Keratinocyte (primary cell): ENCODE measurements around the gene HSH2D. TPM values are rescaled to one million over a fixed set of nuclear protein-coding genes. Genes with fewer than 3 reads are reported as not detected.
"Not testable (repeated sequence)": the region's sequence is repeated elsewhere in the genome, so short reads cannot be mapped to it uniquely, and the experiment has no call there.

ENCODE experiments used
- DNase-seq: peaks from one replicate; pipeline ENCODE4 v3.0.0-alpha.2; 2011; ENCODE audit warnings: low read depth, missing footprints, low spot score
- FAIRE-seq: peaks from 2 replicates; lab custom pipeline; 2011; peaks lifted over from hg19 to GRCh38; lab: Jason Lieb, UNC
- H2AFZ ChIP-seq: 2 replicates; pipeline ENCODE4 v1.6.0; 2012; ENCODE audit warnings: low read length, control low read depth, inconsistent platforms; ENCODE audit not compliant: control insufficient read depth
- H3K27ac ChIP-seq: 2 replicates; pipeline ENCODE4 v1.5.1; 2011; ENCODE audit warnings: low read length; ENCODE audit not compliant: control insufficient read depth, insufficient read depth
- H3K27me3 ChIP-seq: 3 replicates; pipeline ENCODE4 v1.6.0; 2011; ENCODE audit warnings: low read length; ENCODE audit not compliant: control insufficient read depth, insufficient read depth; ENCODE audit errors: extremely low read depth
- H3K36me3 ChIP-seq, 2 experiments: 2 replicates in 1 of 2; 3 replicates in 1 of 2; pipeline ENCODE4 v1.5.1; 2011; ENCODE audit warnings: low read length in 2 of 2, mild to moderate bottlenecking in 1 of 2; ENCODE audit not compliant: control insufficient read depth in 2 of 2, insufficient read depth in 2 of 2; ENCODE audit errors: extremely low read depth in 1 of 2
- H3K4me1 ChIP-seq: 3 replicates; pipeline ENCODE4 v1.5.1; 2011; ENCODE audit warnings: low read length; ENCODE audit not compliant: control insufficient read depth, insufficient read depth; ENCODE audit errors: extremely low read depth
- H3K4me2 ChIP-seq: 3 replicates; pipeline ENCODE4 v1.6.0; 2011; ENCODE audit warnings: low read depth, low read length; ENCODE audit not compliant: control insufficient read depth, insufficient read depth; ENCODE audit errors: extremely low read depth
- H3K4me3 ChIP-seq, 3 experiments: fragments of 200-600 bp in 1 of 3; sonication (generic) in 1 of 3; 2 replicates in 2 of 3; 3 replicates in 1 of 3; pipeline ENCODE4 v1.5.1; 2011 to 2016; ENCODE audit warnings: low read length in 3 of 3, mild to moderate bottlenecking in 3 of 3, control low read depth in 2 of 3, inconsistent platforms in 1 of 3, low read depth in 1 of 3, mixed read lengths in 1 of 3, mixed run types in 1 of 3, moderate library complexity in 1 of 3; ENCODE audit not compliant: control insufficient read depth in 2 of 3, insufficient read depth in 2 of 3; ENCODE audit errors: extremely low read depth in 1 of 3
- H3K79me2 ChIP-seq: 2 replicates; pipeline ENCODE4 v1.6.0; 2012; ENCODE audit warnings: low read length; ENCODE audit not compliant: control insufficient read depth, insufficient read depth
- H3K9ac ChIP-seq: 3 replicates; pipeline ENCODE4 v1.6.0; 2011; ENCODE audit warnings: low read length; ENCODE audit not compliant: control insufficient read depth, insufficient read depth; ENCODE audit errors: extremely low read depth
- H3K9me1 ChIP-seq: 3 replicates; pipeline ENCODE4 v1.6.0; 2011; ENCODE audit warnings: low read length; ENCODE audit not compliant: control insufficient read depth, insufficient read depth; ENCODE audit errors: extremely low read depth
- H3K9me3 ChIP-seq: 2 replicates; pipeline ENCODE4 v1.5.1; 2012; ENCODE audit warnings: low read depth, low read length; ENCODE audit not compliant: control insufficient read depth
- H4K20me1 ChIP-seq: 3 replicates; pipeline ENCODE4 v1.6.0; 2011; ENCODE audit warnings: low read length; ENCODE audit not compliant: control insufficient read depth, insufficient read depth; ENCODE audit errors: extremely low read depth
- EZH2 ChIP-seq: IDR thresholded peaks from one replicate; pipeline ENCODE4 v1.6.1; 2012; ENCODE audit warnings: inconsistent platforms, mild to moderate bottlenecking, low read length, moderate library complexity
- dilution Hi-C: fragments of 300-500 bp; cut with MboI; formaldehyde crosslinking; loops from one replicate; pipeline ENCODE4 v1.7.0; 2020; ENCODE audit warnings: low sequenced_read_pairs; ENCODE audit not compliant: extremely low pct_ligation_motif_present
- polyA plus RNA-seq, 5 experiments: library from polyadenylated mRNA; depleted of rRNA in 3 of 5; stranded (reverse) in 3 of 5; stranded (forward) in 1 of 5; unstranded in 1 of 5; fragments of >200 nt; gene quantifications; 1 replicate in 1 of 5; 2 replicates in 3 of 5; 3 replicates in 1 of 5; pipeline versions ENCODE4 v1.2.1 to v1.2.3, GENCODE V29; 2011 to 2012; ENCODE audit warnings: missing spikeins in 2 of 5, low read depth in 1 of 5, low replicate concordance in 1 of 5
- TF ChIP-seq, protein P1 (sequence below), 3 experiments: IDR thresholded peaks in 1 of 3; conservative IDR thresholded peaks in 1 of 3; optimal IDR thresholded peaks in 1 of 3; 2 replicates in 2 of 3; 3 replicates in 1 of 3; pipeline versions ENCODE3 to v1.5.1; 2011; ENCODE audit warnings: low read length in 3 of 3, mild to moderate bottlenecking in 3 of 3, moderate library complexity in 2 of 3, control low read depth in 1 of 3, inconsistent platforms in 1 of 3; ENCODE audit not compliant: insufficient read depth in 2 of 3; ENCODE audit errors: extremely low read depth in 1 of 3

HSH2D gene
- polyA plus RNA-seq, 1 donor (not counting 4 experiments of a cell fraction or from before 2014, with no cell fraction given): 1.1 TPM

DNA sequence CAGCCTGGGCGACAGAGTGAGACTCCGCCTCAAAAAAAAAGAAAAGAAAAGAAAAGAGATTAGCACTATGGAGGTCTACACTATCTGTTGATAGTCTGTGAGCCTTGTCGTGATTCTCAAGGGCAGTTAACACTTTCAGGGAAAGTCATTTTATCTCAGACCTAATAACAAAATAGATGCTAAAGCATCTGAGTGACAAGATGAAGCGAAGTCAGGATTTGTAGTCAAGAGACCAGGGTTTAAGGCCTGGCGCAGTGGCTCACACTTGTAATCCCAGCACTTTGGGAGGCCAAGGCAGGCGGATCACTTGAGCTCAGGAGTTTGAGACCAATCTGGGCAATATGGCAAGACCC lies 45.1 kb upstream of the HSH2D start:
- Histone ChIP-seq H3K27ac (no peak overlapping the region), H3K4me2 (no peak overlapping the region)

DNA sequence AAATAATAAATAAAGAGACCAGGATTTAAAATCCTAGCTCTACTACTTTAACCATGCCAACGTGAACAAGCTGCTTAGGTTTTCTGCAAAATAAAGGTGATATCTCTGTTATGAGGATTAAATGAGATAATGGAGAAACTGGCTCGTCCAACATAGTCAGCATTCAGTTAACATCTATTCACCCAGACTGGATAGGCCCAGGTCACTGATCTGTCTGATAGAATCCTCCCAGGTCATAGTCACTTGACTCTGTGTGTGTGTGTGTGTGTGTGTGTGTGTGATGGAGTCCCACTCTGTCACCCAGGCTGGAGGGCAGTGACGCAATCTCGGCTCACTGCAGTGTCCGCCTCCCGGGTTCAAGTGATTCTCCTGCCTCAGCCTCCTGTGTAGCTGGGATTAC lies 44.7 kb upstream of the HSH2D start:
- DNase-seq (no peak), FAIRE-seq (no peak)
- TF ChIP-seq EZH2: no peak
- TF ChIP-seq, protein P1, sequence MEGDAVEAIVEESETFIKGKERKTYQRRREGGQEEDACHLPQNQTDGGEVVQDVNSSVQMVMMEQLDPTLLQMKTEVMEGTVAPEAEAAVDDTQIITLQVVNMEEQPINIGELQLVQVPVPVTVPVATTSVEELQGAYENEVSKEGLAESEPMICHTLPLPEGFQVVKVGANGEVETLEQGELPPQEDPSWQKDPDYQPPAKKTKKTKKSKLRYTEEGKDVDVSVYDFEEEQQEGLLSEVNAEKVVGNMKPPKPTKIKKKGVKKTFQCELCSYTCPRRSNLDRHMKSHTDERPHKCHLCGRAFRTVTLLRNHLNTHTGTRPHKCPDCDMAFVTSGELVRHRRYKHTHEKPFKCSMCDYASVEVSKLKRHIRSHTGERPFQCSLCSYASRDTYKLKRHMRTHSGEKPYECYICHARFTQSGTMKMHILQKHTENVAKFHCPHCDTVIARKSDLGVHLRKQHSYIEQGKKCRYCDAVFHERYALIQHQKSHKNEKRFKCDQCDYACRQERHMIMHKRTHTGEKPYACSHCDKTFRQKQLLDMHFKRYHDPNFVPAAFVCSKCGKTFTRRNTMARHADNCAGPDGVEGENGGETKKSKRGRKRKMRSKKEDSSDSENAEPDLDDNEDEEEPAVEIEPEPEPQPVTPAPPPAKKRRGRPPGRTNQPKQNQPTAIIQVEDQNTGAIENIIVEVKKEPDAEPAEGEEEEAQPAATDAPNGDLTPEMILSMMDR (optimal IDR thresholded peaks at IDR 0.05 in 1 of 3, IDR thresholded peaks at IDR 0.05 in 1 of 3, conservative IDR thresholded peaks at IDR 0.05 in 1 of 3; ENCODE audit: extremely low read depth in 1 of 3, insufficient read depth in 2 of 3, low read length in 3 of 3): no peak
- dilution Hi-C loops: no loop called here
- H4K20me1 ChIP-seq: peaks cover 3% of the 10 kb centered on the region
- no peak overlapping the region for H3K9ac ChIP-seq
- no peak overlapping the region for H3K4me2 ChIP-seq
- H3K27me3 ChIP-seq: no peaks in the 10 kb centered on the region
- H3K4me1 ChIP-seq: no peaks in the 10 kb centered on the region
- H3K9me3 ChIP-seq: no peaks in the 10 kb centered on the region
- H3K27ac ChIP-seq: no peak overlapping the region
- no peak overlapping the region for H2AFZ ChIP-seq
- no peaks in the 10 kb centered on the region for H3K9me1 ChIP-seq
- H3K36me3 ChIP-seq: peaks cover 32 to 35% of the 10 kb centered on the region in 2 experiments
- H3K79me2 ChIP-seq: no peaks in the 10 kb centered on the region
- H3K4me3 ChIP-seq: no peak overlapping the region

More for the DNA sequence above, 45.1 kb upstream of the HSH2D start:
- H3K4me1 ChIP-seq: no peaks in the 10 kb centered on the region
- H3K27me3 ChIP-seq: no peaks in the 10 kb centered on the region
- no peak for FAIRE-seq
- H3K79me2 ChIP-seq: no peaks in the 10 kb centered on the region
- H3K36me3 ChIP-seq: peaks cover 34 to 39% of the 10 kb centered on the region in 2 experiments
- H3K9me1 ChIP-seq: no peaks in the 10 kb centered on the region
- dilution Hi-C loops: no loop called here
- H4K20me1 ChIP-seq: peaks cover 3% of the 10 kb centered on the region
- no peak for DNase-seq
- TF ChIP-seq, protein P1 (optimal IDR thresholded peaks at IDR 0.05 in 1 of 3, IDR thresholded peaks at IDR 0.05 in 1 of 3, conservative IDR thresholded peaks at IDR 0.05 in 1 of 3; ENCODE audit: extremely low read depth in 1 of 3, insufficient read depth in 2 of 3, low read length in 3 of 3): no peak
- H3K4me3 ChIP-seq: no peak overlapping the region
- H2AFZ ChIP-seq: no peak overlapping the region
- H3K9ac ChIP-seq: no peak overlapping the region
- no peaks in the 10 kb centered on the region for H3K9me3 ChIP-seq

DNA sequence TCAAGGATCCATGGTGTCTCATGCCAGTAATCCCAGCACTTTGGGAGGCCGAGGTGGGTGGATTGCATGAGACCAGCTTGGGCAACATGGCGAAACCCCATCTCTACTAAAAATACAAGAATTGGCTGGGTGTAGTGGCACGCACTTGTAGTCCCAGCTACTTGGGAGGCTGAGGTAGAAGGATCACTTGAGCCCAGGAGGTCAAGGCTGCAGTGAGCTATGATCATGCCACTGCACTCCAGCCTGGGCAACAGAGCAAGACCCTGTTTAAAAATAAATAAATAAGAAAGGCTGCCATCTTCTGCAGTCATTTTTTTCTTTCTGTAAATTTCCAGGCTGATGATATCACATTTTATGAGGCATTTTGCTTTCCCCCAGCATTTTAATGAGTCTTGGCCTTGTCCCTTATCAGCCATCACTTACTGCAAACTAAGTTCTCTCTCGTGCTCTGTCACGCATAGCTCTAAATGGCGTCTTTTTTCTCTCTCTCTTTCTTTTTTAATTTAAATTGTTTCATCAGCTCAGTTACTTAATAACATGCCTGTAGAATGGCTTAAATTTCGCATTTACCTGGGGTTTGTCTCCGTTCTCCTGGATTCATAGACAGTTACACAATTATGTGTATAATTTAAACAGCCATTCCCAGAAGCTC lies 44.0 kb upstream of the HSH2D start:
- dilution Hi-C loops, H3K27me3 ChIP-seq, H3K9ac ChIP-seq, H3K4me2 ChIP-seq, H3K9me1 ChIP-seq, DNase-seq, H3K4me1 ChIP-seq, H4K20me1 ChIP-seq, FAIRE-seq, H3K9me3 ChIP-seq, H3K4me3 ChIP-seq, H3K79me2 ChIP-seq, H3K27ac ChIP-seq, H2AFZ ChIP-seq: not testable (repeated sequence)
- peaks cover 32 to 35% of the 10 kb centered on the region in 2 experiments for H3K36me3 ChIP-seq
